KOPT-K1 (cell line): ENCODE measurements around the gene SEMA6B.
"Not testable (repeated sequence)": the region's sequence is repeated elsewhere in the genome, so short reads cannot be mapped to it uniquely, and the experiment has no call there.

Experiments
- H3K27ac ChIP-seq: fragments of 200-600 bp; sonication (generic); 2 replicates; pipeline ENCODE4 v1.5.1; 2016; ENCODE audit warnings: antibody characterized with exemption, mild to moderate bottlenecking, low read depth, low read length; ENCODE audit not compliant: poor library complexity, severe bottlenecking
- H3K36me3 ChIP-seq: fragments of 200-600 bp; sonication (generic); 2 replicates; pipeline ENCODE4 v1.5.1; 2017; ENCODE audit warnings: antibody characterized with exemption, mild to moderate bottlenecking, low read length, moderate library complexity; ENCODE audit not compliant: insufficient read depth
- H3K9me3 ChIP-seq: fragments of 200-600 bp; sonication (generic); 2 replicates; pipeline ENCODE4 v1.5.1; 2017; ENCODE audit warnings: antibody characterized with exemption, low read length, mild to moderate bottlenecking; ENCODE audit not compliant: insufficient read depth, poor library complexity, severe bottlenecking

SEMA6B gene

GRCh38 chr19:4550479-4551050 is 8.9 kb downstream of the SEMA6B start:
- no peaks in the 10 kb centered on the region for H3K9me3 ChIP-seq
- H3K27ac ChIP-seq, result no peak overlapping the region
- no peaks in the 10 kb centered on the region for H3K36me3 ChIP-seq

DNA sequence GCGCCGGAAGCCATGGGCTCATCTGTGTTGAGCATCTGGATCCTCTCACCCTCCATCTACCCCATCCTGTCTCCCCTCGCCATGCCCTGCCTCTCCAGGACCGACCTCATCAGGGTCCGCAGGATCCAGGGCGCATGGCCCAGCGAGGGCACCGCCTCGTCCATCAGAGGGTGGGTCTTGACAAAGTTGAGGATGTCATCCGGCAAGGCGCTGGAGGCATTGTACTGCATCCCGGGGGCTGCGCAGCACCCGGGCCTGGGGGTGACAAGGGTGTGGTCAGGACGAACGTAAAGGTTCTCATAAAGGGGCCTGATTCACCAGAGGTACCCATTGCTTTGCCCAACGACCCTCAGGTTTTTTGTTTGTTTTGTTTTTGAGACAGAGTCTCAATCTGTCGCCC is 9.5 kb downstream of the SEMA6B start:
- no peaks in the 10 kb centered on the region for H3K9me3 ChIP-seq
- H3K36me3 ChIP-seq, result no peaks in the 10 kb centered on the region
- no peak overlapping the region for H3K27ac ChIP-seq

DNA sequence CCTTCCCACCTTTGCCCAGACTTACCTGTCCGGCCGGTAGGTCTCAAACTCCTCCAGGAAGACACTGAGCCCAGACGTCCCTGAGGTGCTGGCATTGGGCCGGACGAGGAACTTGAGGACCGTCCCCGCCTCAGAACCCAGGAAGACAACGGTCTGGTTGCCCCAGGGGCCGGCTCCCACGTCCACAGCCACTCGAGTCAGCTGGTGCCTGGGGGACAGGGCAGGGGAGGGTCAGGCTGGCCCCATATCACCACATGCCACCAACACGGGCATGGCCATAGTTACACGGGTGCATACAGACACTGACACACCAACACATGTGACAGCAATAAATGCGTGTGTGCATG is 11.3 kb downstream of the SEMA6B start:
- Histone ChIP-seq H3K36me3 (no peaks in the 10 kb centered on the region), H3K9me3 (no peaks in the 10 kb centered on the region), H3K27ac (no peak overlapping the region)

DNA sequence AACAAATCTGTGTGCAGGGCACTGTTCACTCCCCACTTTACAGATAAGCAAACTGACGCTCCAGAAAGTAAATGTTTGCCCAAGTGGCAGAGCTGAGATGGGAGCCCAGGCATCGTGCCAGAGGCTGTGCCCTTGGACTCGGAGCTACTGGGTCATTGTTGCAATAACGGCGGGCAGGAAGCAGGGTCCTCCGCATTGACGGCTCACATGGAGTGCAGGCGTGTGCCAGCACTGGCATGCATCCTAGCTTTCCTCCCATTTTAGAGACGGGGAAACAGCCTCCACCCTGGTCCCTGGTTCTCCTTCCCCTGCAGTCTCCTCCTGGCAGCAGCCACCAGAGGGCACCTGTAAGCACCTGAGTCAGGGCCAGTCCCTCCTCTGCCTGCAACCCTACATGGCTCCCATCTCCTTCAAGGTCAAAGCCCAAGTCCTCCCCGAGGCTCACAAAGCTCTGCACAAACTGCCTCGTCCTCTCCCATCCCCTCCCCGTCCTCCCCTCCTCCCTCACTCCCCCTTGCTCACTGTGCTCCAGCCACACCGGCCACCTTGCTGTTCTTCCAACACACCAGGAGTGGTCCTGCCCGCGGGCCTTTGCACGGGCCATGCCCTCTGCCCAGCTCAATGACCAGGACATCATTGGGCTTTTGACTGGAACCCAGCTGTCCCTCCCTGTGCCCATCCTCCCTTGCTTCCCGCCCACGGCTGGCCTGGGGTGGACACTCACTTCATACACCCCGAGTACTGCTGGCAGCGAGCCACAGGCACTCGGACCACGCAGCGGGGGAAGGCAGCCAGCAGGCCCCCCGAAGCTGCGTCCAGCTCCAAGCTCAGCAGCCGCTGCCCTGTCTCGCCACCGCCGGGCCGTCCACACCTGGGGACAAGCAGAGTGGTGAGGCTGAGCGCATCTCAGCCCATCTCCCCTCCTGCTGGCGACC is 11.9 kb downstream of the SEMA6B start:
- Histone ChIP-seq H3K36me3 (no peaks in the 10 kb centered on the region), H3K9me3 (no peaks in the 10 kb centered on the region), H3K27ac (no peak overlapping the region)

DNA sequence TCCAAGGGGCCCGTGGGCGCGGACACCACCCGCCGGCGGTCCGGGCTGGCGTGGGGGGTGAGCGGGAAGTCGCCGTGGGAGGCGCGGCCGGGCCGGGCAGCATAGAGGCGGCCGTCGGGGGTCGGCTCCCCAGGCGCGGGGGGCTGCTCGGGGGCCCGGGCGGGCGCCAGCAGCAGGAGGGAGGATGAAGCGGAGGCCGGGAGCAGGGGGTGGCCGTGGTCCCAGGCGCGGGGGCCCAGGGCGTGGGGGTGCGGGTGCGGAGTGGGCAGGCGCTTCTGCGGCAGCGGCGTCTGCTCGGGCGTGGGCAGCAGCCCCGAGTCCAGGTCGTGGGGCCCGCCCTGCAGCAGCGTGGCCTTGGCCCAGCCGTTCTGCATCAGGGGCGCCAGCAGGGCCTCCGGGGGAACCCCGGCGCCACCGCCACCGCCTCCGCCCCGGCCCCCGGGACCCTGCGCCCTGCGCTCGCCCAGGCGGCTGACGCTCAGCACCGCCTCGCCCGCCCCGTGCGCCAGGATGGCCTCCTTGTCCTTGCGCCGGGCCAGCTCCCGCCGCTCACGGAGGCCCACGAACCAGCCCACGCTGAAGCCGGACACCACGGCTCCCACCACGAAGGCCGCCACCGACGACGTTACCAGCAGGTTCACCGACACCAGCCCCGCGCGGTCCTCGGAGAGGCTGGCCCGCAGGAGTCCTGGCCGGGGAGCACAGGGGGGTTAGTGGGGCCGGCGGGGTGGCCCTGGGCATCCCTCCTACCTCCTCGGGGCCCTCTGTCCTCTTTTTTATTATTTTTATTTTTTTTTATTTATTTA is 15.4 kb downstream of the SEMA6B start:
- peaks cover 4% of the 10 kb centered on the region for H3K9me3 ChIP-seq
- H3K27ac ChIP-seq, result no peak overlapping the region
- no peaks in the 10 kb centered on the region for H3K36me3 ChIP-seq

DNA sequence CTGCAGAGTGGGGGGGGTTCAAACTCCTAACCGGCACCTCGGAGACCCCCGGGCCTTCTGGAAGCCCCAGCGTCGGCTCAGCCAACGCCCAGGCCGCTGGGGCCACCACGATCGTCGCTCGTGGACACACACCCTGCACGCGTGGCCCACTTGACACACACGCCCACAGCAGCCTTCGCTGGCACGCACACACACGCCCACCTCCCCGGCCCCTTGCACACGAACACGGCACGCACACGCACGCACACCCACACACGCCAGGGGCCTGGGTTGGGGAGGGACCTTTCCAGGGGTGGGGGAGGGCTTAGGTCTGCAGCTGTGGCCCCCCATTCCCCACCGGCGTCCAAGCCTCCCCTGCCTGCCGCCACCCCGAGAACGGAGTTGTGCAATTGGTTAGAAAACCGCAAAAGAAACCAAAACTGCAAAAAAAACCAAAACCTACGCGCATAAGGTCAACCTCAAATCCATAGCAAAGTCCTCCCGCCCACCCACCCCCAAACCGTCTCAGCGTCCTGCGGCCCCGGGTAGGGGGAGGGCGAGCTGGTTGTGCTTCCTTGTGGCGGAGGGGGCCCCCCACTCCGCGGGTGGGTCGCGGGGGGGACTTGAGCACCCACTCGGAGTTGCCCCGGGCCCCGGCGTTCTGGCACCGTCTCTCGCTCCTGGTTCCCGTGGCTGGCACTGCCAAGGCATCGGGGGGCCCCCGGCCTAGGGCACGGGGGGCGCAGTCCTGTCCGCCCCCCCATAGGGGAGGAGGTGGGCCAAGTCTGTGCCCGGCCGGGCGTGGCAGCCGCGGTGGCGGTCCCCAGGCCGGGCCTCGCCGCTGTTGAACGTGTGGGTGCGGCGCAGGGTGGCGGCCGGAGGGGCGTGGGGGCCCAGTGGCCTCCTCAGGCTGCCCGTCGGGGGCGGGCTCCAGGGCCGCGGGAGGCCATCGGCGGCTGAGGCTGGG is 16.3 kb downstream of the SEMA6B start:
- no peaks in the 10 kb centered on the region for H3K36me3 ChIP-seq
- no peak overlapping the region for H3K27ac ChIP-seq
- peaks cover 4% of the 10 kb centered on the region for H3K9me3 ChIP-seq

DNA sequence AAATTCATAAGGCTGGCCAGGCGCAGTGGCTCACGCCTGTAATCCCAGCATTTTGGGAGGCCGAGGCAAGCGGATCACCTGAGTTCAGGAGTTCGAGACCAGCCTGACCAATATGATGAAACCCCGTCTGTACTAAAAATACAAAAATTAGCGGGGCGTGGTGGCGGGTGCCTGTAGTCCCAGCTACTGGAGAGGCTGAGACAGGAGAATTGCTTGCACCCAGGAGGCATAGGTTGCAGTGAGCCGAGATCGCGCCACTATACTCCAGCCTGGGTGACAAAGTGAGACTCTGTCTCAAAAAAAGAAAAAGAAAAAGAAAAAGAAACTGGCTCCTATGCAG is 17.7 kb downstream of the SEMA6B start:
- not testable (repeated sequence) for H3K27ac ChIP-seq, H3K36me3 ChIP-seq, H3K9me3 ChIP-seq

DNA sequence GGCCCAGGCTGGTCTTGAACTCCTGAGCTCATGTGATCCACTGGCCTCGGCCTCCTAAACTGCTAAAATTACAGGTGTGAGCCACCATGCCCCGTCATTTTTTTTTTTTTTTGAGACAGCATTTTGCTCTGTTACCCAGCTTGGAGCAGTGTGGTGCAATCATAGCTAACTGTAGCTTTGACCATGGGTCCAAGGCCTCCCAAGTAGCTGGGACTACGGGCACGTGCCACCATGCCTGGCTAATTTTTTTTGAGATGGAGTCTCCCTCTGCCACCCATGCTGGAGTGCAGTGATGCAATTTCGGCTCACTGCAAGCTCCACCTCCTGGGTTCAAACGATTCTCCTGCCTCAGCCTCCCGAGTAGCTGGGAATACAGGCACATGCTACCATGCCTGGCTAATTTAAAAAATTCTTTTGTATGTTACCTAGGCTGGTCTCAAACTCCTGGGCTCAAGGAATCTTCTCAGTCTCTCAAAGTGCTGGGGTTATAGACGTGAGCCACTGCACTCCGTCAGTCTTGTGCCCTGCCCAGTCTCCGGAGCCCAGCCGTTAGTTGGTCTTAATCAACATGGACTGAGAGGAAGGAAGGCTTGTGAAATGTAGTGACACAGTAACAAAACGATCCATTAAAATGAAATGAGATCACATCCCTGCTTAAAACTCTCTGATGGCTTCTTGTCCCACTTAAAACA is 18.2 kb downstream of the SEMA6B start:
- Histone ChIP-seq H3K9me3 (peaks cover 4% of the 10 kb centered on the region), H3K36me3 (no peaks in the 10 kb centered on the region), H3K27ac (no peak overlapping the region)

- Histone ChIP-seq H3K27ac (no peak within 1 kb of the TSS), H3K9me3 (peaks cover 4% of the 10 kb centered on the region), H3K36me3 (no peaks in the 10 kb centered on the region)
Measured at GRCh38 chr19:4539693-4540581, 19.5 kb downstream of the SEMA6B start, which contains the start of gene LRG1. LRG1 (minus strand) TSS chr19:4540036; CDS start chr19:4540013, 23 bp downstream.

DNA sequence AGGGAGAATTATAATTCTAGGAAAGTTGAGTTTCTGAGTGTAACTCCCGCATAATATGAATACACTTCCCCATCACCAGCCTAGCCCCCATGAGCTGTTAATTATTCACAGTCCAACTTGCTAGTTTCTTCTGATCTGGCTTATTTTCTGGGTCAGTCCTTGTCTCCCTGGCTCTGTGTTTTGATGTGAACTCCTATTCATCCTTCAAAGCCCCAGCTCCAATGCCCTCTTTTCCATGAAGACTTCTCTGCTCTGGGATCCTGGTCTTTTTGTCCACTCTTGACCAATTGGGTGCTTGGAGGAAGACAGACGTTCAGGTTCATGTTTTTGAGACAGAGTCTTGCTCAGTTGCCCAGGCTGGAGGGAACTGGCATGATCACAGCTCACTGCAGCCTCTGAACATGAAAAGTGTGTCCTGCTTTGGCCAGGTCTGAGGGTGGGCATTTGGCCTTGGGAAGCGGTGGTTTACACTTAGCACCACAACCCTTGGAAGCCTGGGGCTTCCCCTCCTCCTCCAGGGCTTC is 20.3 kb downstream of the SEMA6B start:
- peaks cover 4% of the 10 kb centered on the region for H3K9me3 ChIP-seq
- H3K27ac ChIP-seq, result no peak overlapping the region
- H3K36me3 ChIP-seq, result no peaks in the 10 kb centered on the region

GRCh38 chr19:4538601-4538954 is 20.9 kb downstream of the SEMA6B start:
- peaks cover 4% of the 10 kb centered on the region for H3K9me3 ChIP-seq
- no peak overlapping the region for H3K27ac ChIP-seq
- no peaks in the 10 kb centered on the region for H3K36me3 ChIP-seq

GRCh38 chr19:4537953-4538600 is 21.4 kb downstream of the SEMA6B start:
- Histone ChIP-seq H3K36me3 (no peaks in the 10 kb centered on the region), H3K27ac (no peak overlapping the region), H3K9me3 (peaks cover 4% of the 10 kb centered on the region)

DNA sequence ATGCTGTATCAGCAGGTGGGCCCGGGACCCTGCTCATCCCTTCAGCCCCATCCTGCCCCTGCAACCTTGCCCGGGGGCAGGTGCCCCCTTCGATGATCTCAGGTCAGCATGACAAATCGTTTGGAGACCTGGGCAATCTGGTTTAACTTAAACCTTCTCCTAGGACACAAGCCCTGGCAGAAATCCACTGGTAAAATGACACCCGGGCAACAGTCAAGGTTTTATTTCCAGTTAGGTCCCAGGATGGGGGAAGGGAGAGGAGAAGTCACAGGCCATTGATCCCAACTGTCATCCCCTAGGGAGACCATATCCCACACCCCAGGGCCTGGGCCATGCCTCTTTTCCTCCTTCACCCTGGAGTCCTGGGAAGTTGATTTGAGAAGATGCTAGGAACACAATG is 22.7 kb downstream of the SEMA6B start:
- no peaks in the 10 kb centered on the region for H3K36me3 ChIP-seq
- H3K27ac ChIP-seq, result no peak overlapping the region
- peaks cover 4% of the 10 kb centered on the region for H3K9me3 ChIP-seq
